SHP77 (cell line): Measurements from ENCODE around the gene AGXT.
"Not testable (repeated sequence)": the region's sequence is repeated elsewhere in the genome, so short reads cannot be mapped to it uniquely, and the experiment has no call there.

Source experiments
- DNase-seq, 2 experiments: peaks; one replicate each; lab custom pipeline; 2025; lab: John Stamatoyannopoulos, UW

The AGXT gene

DNA sequence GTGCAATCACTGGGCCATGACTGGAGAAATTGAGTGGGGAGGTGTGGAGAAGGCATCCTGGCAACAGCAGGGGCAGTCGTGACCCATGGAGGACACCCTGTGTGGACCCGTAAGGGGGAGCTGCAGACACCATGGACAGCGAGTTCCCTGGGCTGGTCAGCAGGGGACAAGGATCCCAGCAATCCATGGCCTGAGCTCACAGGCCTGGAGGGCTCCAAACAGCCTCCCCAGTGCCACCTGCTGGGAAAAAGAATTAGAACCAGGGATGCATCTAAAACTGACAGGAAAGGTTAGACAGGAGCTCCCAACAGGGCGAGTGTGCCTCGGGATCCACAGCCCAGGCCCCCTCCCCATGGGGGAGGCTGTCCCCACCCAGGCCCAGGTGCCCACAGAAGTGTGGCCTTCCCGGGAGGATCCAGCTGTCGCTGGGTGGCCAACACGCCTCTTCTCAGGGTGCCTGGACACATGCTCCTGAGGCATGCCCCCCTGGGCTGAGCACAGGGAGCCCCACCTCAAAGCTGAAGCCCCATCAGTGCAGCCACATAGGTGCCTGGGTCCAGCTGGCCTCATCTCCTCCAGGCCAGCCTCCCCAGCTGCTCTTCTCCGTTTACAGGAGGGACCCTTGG, 28.1 kb upstream of the AGXT start:
- DNase-seq = peak; percentile 71 to 79

- not testable (repeated sequence) for DNase-seq
Observed at GRCh38 chr2:240846309-240846708, 22.3 kb upstream of the AGXT start.

- no peak for DNase-seq
Observed at GRCh38 chr2:240846873-240847595, 21.6 kb upstream of the AGXT start.

DNA sequence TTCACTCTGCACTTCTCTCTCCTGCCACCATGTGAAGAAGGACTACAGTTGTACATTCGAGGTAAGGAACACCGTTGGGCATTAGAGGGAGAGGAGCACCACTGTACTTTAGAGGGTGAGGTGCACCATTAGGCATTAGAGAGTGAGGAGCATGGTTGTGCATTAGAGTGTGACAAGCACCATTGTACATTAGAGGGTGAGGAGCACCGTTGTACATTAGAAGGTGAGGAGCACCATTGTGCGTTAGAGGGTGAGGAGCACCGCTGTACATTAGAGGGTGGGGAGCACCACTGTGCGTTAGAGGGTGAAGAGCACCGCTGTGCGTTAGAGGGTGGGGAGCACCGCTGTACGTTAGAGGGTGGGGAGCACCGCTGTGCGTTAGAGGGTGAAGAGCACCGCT, 20.8 kb upstream of the AGXT start:
- DNase-seq = no peak

DNA sequence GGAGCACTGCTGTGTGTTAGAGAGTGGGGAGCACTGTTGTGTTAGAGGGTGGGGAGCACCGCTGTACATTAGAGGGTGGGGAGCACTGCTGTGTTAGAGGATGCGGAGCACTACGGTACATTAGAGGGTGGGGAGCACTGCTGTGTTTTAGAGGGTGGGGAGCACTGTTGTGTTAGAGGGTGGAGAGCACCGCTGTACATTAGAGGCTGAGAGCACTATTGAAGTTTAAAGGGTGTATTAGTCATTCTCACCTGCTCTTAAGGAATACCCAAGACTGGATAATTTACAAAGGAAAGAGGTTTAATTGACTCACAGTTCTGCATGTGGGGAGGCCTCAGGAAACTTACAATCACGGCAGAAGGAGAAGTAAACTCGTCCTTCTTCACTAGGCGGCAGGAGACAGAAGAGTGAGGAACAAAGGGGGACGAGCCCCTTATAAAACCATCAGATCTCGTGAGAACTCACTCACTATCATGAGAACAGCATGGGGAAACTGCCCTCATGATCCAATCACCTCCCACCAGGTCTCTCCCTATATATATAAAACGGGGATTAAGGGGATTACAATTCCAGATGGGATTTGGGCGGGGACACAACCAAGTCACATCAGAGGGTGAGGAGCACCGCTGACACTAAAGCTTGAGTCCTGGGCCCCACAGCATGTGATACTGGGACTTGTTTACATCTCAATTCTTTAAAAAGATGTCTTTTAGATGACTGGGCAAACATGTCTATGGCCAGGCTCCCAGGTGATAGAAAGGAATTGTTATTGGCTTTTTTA, 19.5 kb upstream of the AGXT start:
- DNase-seq = no peak

DNA sequence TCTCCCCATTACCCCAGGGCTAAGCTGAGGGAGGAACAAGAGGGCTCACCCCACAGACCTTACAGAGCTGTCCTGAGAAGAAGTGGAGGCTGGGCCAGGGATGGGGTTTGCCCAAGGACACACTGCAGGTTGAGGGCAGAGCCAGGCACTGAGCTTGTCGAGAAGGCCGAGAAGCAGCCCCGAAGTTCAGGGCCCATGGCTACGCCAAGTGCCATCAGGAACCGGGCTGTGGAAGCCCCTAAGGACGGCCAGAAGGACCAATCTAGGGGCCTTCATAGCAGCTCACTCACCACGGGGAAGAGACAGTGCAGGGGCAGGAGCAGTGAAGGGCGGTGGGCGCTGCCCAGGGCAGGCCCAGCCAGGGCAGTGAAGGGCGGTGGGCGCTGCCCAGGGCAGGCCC, 18.6 kb upstream of the AGXT start:
- DNase-seq = no peak

- DNase-seq = no peak
Observed at GRCh38 chr2:240850756-240851077, 17.9 kb upstream of the AGXT start.

GRCh38 chr2:240851078-240851991, 17.3 kb upstream of the AGXT start:
- DNase-seq = peak; percentile 61 to 72

DNA sequence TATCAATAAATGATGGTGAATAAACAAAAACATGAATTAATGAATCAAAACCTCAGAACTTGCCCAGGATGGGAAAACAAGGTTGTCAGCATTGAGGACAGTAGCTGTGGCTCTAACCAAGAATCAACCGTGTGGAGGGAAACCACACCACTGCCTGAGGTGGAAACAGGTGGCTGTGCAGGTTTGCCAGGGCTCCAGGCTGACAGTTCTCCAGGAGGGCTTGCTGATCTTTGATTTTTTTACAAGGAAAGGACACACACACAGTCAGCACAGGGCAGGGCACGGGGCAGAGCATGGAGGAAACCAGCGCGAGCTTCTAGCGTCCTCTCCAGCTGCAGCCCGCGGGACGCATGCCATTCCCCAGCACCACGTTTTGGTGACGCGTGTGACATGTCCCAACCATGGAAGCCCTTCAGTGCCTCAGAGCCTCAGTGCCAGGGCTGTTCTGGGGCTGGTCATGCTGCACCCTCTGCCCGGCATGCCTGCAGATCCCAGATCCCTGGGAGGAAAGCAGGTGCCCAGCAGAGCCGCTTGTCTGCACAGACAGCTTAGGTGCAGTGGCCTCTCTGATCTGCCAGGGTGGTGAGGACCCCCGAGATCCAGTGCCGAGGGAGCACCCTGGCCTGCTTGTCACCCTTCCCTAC, 15.8 kb upstream of the AGXT start:
- no peak for DNase-seq

DNA sequence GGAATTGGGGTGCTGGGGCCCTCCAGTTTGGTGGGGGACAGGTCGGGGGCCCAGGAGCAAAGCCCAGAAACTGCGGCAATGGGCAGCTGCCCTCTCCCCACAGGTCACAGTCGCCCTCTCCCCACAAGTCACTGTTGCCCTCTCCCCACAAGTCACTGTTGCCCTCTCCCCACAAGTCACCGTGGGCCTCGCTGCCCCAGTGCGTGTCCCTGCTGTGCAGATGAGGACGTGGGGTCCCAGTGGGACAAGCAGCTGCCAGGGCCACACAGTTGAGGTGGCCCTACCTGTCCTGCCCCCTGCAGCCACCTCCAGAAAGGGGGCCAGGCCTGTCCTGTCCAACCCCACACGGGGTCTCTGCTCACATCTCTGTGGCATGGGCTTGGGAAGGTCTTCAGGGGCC, 13.0 kb upstream of the AGXT start:
- DNase-seq = no peak

DNA sequence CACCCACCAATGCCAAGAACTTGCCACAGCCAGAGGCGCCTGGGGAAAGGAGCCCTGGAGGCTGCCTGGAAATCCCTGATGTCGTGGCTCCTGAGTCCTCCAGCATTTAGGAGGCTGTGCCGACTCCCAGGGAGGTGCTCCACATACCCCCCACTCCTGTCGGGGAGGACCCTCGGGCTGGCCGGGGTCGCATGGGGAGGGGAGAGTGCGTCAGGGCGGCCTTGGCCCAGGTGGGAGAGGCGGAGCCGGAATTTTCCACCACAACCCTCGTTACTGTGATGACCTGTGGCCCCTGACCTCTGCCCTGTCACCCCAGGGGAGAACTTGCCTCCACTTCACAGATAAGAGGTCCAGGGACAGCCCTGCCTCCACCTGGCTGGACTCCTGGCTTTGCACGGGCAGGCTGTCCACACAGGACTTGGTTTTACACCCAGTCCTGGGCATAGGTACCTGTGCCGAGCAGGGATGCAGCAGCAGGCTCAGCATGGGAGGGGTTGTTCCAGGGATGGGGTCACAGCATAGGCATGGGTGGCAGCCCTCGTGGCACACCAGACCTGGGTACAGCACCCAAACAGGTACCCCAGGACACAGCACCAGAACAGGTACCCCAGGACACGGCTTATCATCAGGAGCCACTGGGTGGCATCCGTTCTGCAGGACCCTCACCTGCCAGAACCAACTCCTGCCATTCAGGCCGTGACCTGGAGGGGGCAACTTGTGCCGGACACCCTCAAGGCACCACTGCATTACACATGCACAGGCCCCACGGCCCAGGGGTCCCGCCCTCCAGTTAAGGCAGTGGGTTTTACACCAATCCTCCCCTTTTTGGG, 12.3 kb upstream of the AGXT start:
- DNase-seq = peak; percentile 74 to 77

GRCh38 chr2:240857039-240858008, 11.3 kb upstream of the AGXT start:
- DNase-seq = peak; percentile 36 to 67

DNA sequence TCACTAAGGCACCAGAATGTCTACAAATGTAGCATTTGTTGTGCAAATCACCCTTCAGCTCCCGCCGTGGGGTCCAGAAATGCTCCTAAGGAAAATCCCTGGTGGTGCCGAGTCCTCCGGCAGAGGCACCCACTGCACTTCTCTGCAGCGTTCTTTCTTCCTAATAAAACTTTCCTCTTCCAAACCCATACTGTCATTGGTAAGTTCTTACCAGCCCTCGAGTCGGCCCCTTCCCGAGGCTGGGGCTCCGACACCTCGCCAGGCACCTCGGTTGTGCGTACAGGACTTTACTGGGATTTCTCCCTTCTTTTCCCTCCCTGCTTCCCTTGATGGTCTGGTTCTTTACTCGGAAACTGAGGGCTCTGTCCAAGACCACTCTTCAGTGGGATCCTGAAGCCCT, 10.3 kb upstream of the AGXT start:
- DNase-seq = no peak

DNA sequence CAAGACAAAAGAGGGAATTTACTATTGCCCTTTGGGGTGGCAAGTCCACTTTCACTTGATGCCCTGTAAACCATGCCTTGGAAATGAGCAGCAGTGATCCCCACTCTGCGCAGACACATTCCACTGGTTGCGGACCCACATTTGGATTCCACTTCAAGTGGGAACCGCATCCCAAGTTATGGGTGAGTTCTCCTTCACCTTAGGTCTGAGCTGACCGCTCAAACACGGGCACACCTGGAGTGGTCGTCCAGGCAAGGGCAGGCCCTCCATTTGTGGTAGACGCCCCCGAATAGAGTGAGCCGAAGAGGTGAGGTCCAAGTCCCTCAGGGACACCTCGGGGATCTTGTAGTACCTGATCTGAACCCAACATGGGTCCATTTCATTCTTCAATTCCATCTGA, 9.8 kb upstream of the AGXT start:
- DNase-seq = no peak

GRCh38 chr2:240861547-240861946, 7.1 kb upstream of the AGXT start:
- DNase-seq = no peak

GRCh38 chr2:240864475-240864874, 4.1 kb upstream of the AGXT start:
- no peak for DNase-seq

DNA sequence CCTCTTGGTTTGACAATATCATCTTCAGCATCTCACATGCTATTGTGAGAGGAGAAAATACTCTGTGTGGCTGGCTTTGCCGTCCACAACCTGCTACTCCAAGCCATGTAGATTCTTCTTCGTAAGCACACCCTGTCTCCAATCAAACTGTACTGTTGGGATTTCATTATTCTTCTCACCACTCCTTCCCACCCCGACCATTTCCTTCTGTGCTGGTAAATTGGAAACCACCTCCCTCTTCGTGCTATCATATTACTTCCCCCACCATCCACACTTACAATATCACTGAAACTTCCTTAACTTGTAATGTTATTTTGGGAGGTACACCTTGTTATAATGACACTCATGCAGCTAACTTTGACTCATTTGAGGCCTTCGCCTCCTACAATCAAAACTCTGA, 3.2 kb upstream of the AGXT start:
- DNase-seq = no peak

- DNase-seq = no peak
Observed at GRCh38 chr2:240869109-240869955, 708 bp downstream of the AGXT start.
